Activated CD8-positive, alpha-beta memory T cell treated with anti-CD3 and anti-CD28 coated beads, Interleukin-2, amount 50 U/mL, for 1 hour (primary cell): ENCODE results near the gene RNF212.
"Not testable (repeated sequence)": the region's sequence is repeated elsewhere in the genome, so short reads cannot be mapped to it uniquely, and the experiment has no call there.

Experiments
- DNase-seq: peaks from one replicate; pipeline ENCODE4 v3.0.0-alpha.2; 2020; ENCODE audit errors: extremely low read depth

RNF212 gene

DNA sequence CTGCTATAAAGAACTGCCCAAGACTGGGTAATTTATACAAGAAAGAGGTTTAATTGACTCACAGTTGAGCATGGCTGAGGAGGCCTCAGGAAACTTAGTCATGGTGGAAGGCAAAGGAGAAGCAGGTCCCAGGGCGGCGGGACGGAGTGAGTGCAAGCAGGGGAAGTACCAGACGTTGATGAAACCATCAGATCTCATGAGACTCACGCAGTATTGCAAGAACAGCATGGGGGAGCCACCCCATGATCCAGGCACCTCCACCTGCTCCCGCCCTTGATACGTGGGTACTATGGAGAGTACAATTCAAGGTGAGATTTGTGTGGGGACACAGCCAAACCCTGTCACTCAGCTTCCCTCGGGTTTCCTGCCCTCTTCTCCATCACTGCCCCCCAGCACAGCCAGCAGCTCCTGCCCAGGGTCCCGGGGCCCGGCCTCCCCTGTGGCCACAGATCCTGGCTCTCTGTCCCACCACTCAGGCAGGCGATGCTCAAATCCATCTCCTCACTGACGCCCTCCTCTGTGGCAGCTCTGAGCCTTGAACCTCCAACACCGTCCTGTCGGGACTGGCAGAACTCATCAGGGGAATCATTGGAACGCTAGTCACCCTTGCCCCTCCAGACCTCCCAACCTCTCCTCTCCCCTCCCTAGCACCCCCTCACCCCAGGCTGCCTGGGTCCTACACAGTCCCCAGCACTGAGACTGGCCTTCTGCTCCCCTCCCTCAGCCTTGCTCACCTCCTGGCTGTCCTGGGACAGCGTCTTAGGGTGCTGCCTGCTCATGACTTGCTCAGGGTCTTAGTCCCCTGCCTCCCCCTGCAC is 64.4 kb downstream of the RNF212 start:
- DNase-seq = no peak

GRCh38 chr4:1047976-1048772 is 65.2 kb downstream of the RNF212 start:
- DNase-seq = no peak

DNA sequence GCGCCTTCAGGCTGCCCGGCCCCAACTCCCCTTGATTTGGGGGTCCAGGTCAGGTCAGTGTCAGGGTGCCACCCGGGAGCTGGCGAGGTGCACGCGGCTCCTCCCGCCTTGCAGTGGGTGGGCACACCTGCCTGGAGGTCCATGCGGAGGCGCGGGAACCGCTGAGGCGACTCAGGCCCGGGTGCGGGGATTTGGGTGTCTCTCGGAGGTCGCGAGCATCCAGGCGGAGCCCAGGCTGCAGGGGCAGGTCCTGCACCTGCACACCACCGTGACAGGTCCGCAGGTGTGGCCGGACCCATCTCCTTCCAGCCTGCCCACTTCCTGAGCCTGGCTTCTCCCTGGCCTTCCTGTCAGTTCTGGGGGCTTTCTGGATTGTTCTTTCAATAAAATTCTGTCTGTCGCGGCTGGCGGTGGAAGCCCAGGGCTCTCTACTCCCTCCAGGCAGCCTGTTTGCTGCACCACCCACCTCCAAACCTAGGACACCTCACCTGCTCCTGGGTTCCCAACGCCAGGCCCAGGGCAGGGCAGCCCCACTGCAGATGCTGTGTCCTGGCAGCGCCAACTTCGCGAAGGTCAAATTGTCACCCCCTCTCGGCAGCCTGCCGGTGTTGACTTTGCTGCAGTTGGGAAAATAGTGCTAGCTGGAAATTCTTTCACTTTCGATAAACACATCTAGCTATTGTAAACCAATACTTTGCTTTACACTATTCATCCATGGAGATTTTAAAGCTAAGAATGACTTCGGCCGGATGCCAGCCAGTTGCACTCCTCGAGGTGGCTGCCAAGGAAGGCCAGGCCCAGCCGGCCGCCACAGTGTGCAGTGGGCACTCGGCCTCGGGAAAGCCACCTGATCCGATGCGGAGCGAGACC is 66.0 kb downstream of the RNF212 start:
- no peak for DNase-seq

GRCh38 chr4:1046581-1047011 is 66.8 kb downstream of the RNF212 start:
- DNase-seq = not testable (repeated sequence)

GRCh38 chr4:1045595-1046201 is 67.7 kb downstream of the RNF212 start:
- no peak for DNase-seq

DNA sequence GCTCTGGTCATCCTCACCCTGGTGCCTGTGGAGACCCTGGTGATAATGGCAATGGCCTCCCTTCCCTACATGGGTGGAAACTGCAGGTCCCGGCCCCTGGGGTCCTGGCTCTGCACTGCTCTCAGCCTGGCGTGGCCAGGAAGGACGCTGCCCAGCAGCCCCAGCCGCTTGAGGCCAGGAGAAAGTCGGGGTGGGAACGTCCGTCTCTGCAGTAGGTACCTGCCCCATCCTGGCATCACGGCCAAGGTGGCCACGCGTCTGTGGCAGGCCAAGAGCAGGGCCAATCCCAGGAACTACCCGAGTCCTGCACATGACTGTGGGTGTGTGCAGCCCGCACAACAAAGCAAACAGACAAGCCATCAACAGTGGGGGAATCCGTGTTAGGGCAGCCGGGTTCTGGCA is 68.2 kb downstream of the RNF212 start:
- no peak for DNase-seq

DNA sequence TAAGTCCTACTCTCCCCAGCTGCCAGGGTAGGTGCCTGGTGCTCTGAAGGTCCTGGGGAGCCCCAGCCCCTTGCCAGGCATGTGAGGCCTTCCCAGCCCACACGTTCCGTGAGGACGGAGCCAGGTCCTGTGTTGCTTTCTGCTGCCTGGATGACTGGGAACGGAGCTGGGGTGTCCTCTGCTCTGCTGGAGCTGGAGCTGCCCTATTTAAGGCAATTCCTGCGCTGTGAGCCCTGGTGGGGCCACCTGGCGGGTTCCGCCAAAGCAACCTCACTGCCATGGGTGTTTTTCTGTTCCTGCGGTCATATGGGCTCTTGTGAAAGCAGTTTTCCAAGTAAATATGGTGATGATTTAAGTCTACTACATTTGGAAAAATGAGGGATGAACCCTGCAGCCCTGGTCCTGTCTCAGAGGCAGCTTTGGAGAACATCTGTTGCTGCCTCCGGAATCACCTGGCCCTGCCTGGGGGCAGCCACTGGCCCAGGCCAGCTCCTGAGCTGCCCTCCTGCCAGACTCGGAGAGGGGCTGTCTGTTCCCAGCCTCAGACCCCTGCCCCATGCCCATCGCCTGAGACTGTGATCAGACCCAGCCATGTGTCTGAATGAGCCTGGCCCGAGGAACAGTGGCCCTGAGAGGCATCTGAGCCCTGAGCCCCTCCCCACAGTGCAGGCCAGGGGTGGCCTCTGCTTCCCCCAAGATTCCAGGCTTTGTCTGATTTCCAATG is 68.7 kb downstream of the RNF212 start:
- DNase-seq = no peak

GRCh38 chr4:1043651-1044468 is 69.5 kb downstream of the RNF212 start:
- no peak for DNase-seq

GRCh38 chr4:1043162-1043561 is 70.2 kb downstream of the RNF212 start:
- DNase-seq = no peak

- DNase-seq = no peak
Measured at GRCh38 chr4:1042352-1043055, 70.9 kb downstream of the RNF212 start.

DNA sequence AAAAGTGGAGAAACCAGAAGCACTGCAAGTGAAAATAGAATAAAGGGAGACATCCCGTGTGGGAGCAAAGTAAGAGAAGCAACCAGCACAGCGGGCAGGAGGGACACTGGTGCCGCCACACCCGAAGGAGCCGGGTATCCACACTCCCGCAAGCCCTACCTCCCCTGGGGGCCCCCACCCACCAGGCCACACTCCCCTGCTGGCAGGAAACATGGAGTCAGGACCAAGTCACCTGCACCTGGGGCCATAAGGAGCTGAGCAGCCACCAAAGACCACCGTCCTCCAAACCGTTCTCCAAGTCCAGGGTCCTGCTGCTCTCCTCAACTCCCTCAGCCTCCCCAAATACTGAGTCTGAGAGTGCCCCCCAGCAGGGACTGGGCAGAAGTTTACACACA is 71.4 kb downstream of the RNF212 start:
- no peak for DNase-seq

GRCh38 chr4:1041147-1041935 is 72.0 kb downstream of the RNF212 start:
- no peak for DNase-seq

GRCh38 chr4:1040344-1041146 is 72.8 kb downstream of the RNF212 start:
- DNase-seq = no peak

GRCh38 chr4:1039493-1040343 is 73.6 kb downstream of the RNF212 start:
- DNase-seq = no peak

DNA sequence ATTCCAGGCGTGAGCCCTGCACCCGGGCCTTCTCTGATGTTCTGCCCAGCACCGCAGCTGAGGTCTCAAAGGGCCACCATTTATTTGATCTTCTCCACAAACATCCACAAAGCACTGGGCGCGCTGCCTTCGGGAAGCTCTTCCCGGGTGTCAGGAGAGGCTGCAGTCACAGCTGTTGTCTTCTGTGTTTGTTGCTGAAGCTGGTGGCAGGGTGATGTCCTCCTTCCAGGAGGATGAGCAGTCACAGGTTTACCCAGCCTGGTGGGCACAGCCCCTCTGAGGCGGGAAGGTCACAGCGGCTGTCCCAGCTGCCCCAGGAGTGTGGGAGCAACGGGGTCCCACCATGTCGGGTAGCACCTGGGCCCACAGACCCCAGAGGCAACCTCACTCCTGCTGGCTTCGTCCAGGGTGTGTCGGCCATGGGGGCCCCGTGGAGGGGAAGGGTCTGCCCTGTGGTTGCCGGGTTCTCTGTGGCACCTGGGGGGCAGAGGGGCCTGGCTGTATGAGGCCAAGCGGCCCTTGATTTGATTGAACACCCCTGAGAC is 74.3 kb downstream of the RNF212 start:
- no peak for DNase-seq

DNA sequence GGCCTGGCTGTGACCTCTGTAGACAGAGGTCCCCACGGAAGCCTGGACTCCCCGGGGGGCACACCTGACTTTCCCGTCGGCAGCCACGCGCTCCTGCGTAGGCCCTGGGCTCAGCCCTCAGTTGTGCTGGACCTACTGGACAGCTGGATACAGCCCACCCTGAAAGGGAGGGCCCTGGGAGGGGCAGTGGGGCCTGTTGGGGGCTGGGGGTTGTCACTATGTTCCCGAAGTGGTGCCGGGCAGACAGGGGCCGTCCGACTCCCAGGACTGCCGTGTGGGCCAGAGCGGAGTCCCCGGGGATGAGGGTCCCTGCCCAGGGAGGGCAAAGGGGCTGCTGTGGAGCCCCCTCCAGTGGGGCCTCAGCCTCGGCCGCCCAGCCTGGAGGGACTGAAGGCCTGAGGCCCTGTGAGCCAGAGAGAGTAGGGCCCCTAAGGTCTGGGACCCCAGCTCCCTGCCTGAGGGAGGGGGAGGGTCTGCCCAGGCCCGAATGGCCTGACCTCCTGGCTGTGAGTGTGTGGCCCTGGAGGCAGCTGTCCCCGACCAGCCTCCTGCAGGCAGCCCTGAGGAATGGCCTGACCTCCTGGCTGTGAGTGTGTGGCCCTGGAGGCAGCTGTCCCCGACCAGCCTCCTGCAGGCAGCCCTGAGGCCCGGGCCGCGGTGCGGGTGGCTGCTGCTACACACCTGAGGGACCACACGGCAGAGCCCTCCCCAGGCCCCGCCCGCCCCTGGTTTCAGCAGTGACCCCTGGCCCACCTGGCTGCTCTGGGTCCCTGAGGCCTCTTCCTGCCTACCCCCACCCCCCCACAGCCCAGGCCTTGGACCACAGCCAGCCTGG is 76.2 kb downstream of the RNF212 start:
- no peak for DNase-seq
